ENCODE measurements around the gene CACNA1C.

CACNA1C gene

GRCh38 chr12:2260441-2260840 lies 207.7 kb downstream of the CACNA1C start:
- no peak for DNase-seq

GRCh38 chr12:2261708-2262107 lies 208.9 kb downstream of the CACNA1C start:
- DNase-seq = no peak

- no peak for DNase-seq
Measured at GRCh38 chr12:2262449-2262848, 209.7 kb downstream of the CACNA1C start.

GRCh38 chr12:2263901-2264300 lies 211.1 kb downstream of the CACNA1C start:
- no peak for DNase-seq

- peak in 2 of 4 experiments; percentile 14 to 28 for DNase-seq
Measured at GRCh38 chr12:2264651-2265232, 212.0 kb downstream of the CACNA1C start.

- DNase-seq = no peak
Measured at GRCh38 chr12:2265461-2266167, 212.8 kb downstream of the CACNA1C start.

GRCh38 chr12:2266666-2267620 lies 214.2 kb downstream of the CACNA1C start:
- no peak for DNase-seq

GRCh38 chr12:2267703-2268470 lies 215.1 kb downstream of the CACNA1C start:
- no peak for DNase-seq

- no peak for DNase-seq
Measured at GRCh38 chr12:2268471-2269286, 215.9 kb downstream of the CACNA1C start.

- no peak for DNase-seq
Measured at GRCh38 chr12:2270846-2271245, 218.1 kb downstream of the CACNA1C start.

- no peak for DNase-seq
Measured at GRCh38 chr12:2271961-2272360, 219.2 kb downstream of the CACNA1C start.

GRCh38 chr12:2273288-2273687 lies 220.5 kb downstream of the CACNA1C start:
- DNase-seq = peak in 1 of 4 experiments; percentile 33

GRCh38 chr12:2273751-2274150 lies 221.0 kb downstream of the CACNA1C start:
- no peak for DNase-seq

GRCh38 chr12:2274733-2275132 lies 221.9 kb downstream of the CACNA1C start:
- DNase-seq = no peak

GRCh38 chr12:2276288-2277033 lies 223.7 kb downstream of the CACNA1C start:
- no peak for DNase-seq

- DNase-seq = no peak
Measured at GRCh38 chr12:2277492-2278155, 224.8 kb downstream of the CACNA1C start.

GRCh38 chr12:2281446-2281845 lies 228.7 kb downstream of the CACNA1C start:
- no peak for DNase-seq

GRCh38 chr12:2282318-2282717 lies 229.5 kb downstream of the CACNA1C start:
- DNase-seq = no peak

GRCh38 chr12:2283480-2283879 lies 230.7 kb downstream of the CACNA1C start:
- no peak for DNase-seq

- DNase-seq = peak; percentile 38 to 65 (median 53)
Measured at GRCh38 chr12:2283916-2284315, 231.1 kb downstream of the CACNA1C start.
